ENCODE measurements around the gene CD63. TPM values are rescaled to one million over a fixed set of nuclear protein-coding genes. Genes with fewer than 3 reads are reported as not detected.

CD63 gene
- total and polyA plus RNA-seq, 9 of the 15 experiments (the other 6 are each of a cell fraction or from before 2014, with no cell fraction given), result 313 to 735 (median 433) TPM

DNA sequence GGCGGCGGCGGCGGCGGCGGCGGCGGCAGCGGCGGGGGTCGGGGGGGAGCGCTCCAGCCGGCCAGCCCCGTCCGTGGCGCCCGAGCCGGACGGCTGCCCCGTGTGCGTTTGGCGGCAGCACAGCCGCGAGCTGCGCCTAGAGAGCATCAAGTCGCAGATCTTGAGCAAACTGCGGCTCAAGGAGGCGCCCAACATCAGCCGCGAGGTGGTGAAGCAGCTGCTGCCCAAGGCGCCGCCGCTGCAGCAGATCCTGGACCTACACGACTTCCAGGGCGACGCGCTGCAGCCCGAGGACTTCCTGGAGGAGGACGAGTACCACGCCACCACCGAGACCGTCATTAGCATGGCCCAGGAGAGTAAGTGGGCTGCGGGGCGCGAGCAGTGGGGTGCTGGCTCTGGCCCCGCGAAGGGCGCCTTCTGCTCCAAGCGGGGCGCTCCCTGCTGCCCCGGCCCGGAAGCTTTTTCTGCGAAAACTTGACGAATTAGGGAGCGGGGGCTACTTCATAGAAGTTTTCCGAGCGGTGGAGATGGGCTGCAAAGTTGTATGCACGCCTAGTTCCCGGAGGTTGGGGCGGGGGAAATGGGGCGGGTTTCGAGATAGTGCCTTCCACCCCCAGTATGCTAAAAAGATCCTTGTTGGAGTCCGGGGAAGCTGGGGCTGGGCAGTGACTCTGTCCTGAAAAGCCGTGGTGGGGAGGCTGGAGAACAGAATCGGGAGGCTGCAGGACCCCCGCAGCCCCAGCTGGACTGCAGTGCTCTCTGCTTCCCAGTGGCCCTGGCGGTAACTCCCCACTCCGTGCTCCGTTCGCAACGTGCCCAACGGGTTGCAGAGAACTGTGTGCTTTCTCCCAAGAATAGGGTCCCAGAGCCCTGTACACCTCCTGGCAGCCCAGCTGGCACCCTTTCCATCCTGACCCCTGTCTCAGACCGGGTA lies 14.9 kb upstream of the CD63 start (continued):
- TF ChIP-seq EP400 (IDR thresholded peaks at IDR 0.05), result 0 out of 2 replicates have a peak, but pooled peaks have one; percentile 5
- peak; percentile 67; the same call in 1 of the 2 replicates for TF ChIP-seq SMARCA5 (IDR thresholded peaks at IDR 0.05)
- peak; percentile 80 for TF ChIP-seq POLR2G (IDR thresholded peaks at IDR 0.05; ENCODE audit: low read depth, low read length)
- peak; percentile 25 for TF ChIP-seq CTCFL (IDR thresholded peaks at IDR 0.05; ENCODE audit: borderline replicate concordance, insufficient read depth, low read depth, low read length, poor library complexity, severe bottlenecking)
- TF ChIP-seq MTA1 (IDR thresholded peaks at IDR 0.05; ENCODE audit: borderline replicate concordance), result no peak
- no peak for TF ChIP-seq ZNF449 (CRISPR knock-in tag; IDR thresholded peaks at IDR 0.05)
- no peak for TF ChIP-seq ZNF75A (CRISPR knock-in tag; IDR thresholded peaks at IDR 0.05)
- peak in 1 of 3 experiments; percentile 8 for TF ChIP-seq YY1 (IDR thresholded peaks at IDR 0.05; ENCODE audit: borderline replicate concordance in 1 of 3, control insufficient read depth in 1 of 3, extremely low read depth in 1 of 3, insufficient read depth in 3 of 3, insufficient read length in 1 of 3, insufficient replicate concordance in 2 of 3, low read depth in 1 of 3, low read length in 2 of 3)
- TF ChIP-seq ZFP36 (IDR thresholded peaks at IDR 0.05; ENCODE audit: low read depth, low read length, partially characterized antibody), result peak; percentile 98
- TF ChIP-seq ZNF184 (CRISPR knock-in tag; IDR thresholded peaks at IDR 0.05), result no peak
- TF ChIP-seq, protein P1, sequence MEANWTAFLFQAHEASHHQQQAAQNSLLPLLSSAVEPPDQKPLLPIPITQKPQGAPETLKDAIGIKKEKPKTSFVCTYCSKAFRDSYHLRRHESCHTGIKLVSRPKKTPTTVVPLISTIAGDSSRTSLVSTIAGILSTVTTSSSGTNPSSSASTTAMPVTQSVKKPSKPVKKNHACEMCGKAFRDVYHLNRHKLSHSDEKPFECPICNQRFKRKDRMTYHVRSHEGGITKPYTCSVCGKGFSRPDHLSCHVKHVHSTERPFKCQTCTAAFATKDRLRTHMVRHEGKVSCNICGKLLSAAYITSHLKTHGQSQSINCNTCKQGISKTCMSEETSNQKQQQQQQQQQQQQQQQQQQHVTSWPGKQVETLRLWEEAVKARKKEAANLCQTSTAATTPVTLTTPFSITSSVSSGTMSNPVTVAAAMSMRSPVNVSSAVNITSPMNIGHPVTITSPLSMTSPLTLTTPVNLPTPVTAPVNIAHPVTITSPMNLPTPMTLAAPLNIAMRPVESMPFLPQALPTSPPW (CRISPR knock-in tag; IDR thresholded peaks at IDR 0.05), result peak; percentile 42; the same call in 1 of the 2 replicates
- peak; percentile 57; the same call in 1 of the 2 replicates for TF ChIP-seq GABPB1 (CRISPR knock-in tag; IDR thresholded peaks at IDR 0.05)
- TF ChIP-seq ARID4B (CRISPR knock-in tag; IDR thresholded peaks at IDR 0.05), result peak; percentile 68; the same call in 1 of the 2 replicates
- TF ChIP-seq NRF1 (conservative IDR thresholded peaks at IDR 0.05 in 1 of 2, IDR thresholded peaks at IDR 0.05 in 1 of 2), result peak; percentile 63 to 71
- peak; percentile 36; the same call in 1 of the 2 replicates for TF ChIP-seq SMARCE1 (IDR thresholded peaks at IDR 0.05)
- peak; percentile 33; the same call in 1 of the 2 replicates for TF ChIP-seq NBN (IDR thresholded peaks at IDR 0.05; ENCODE audit: low read depth)

Data from K562 (cell line).